ENCODE measurements around the gene SBNO2. TPM values are rescaled to one million over a fixed set of nuclear protein-coding genes. Genes with fewer than 3 reads are reported as not detected.

The SBNO2 gene
- total and polyA plus RNA-seq, 2 of the 4 experiments (the other 2 are of a cell fraction): 13.4 to 40.5 TPM

- no peak overlapping the region for H3K4me2 ChIP-seq (ENCODE audit: low read depth, low read length)
- H3K9me3 ChIP-seq (ENCODE audit: control insufficient read depth, insufficient read depth, low read length): no peaks in the 10 kb centered on the region; the same call in 1 of the 2 replicates
- TF ChIP-seq BHLHE40 (IDR thresholded peaks at IDR 0.05; ENCODE audit: low read depth, low read length) (no peak), RFX5 (IDR thresholded peaks at IDR 0.05; ENCODE audit: low read depth, low read length) (no peak), CEBPB (IDR thresholded peaks at IDR 0.05; ENCODE audit: low read depth, low read length) (no peak), MXI1 (IDR thresholded peaks at IDR 0.05; ENCODE audit: borderline replicate concordance, low read depth, low read length) (no peak), RCOR1 (IDR thresholded peaks at IDR 0.05; ENCODE audit: insufficient replicate concordance, low read length) (no peak), MAFK (IDR thresholded peaks at IDR 0.05; ENCODE audit: low read depth, low read length) (no peak), NFE2L2 (IDR thresholded peaks at IDR 0.05; ENCODE audit: low read depth, low read length) (no peak), CTCF (conservative IDR thresholded peaks at IDR 0.05; ENCODE audit: low read depth, low read length) (no peak), CHD1 (IDR thresholded peaks at IDR 0.05; ENCODE audit: low read depth, low read length) (no peak), POLR2A (IDR thresholded peaks at IDR 0.05; ENCODE audit: low read depth, low read length) (no peak), MAZ (IDR thresholded peaks at IDR 0.05; ENCODE audit: borderline replicate concordance, low read depth, low read length) (no peak), SMC3 (IDR thresholded peaks at IDR 0.05; ENCODE audit: low read depth, low read length) (no peak), FOS (IDR thresholded peaks at IDR 0.05; ENCODE audit: low read depth, low read length) (no peak), RAD21 (IDR thresholded peaks at IDR 0.05; ENCODE audit: low read length) (no peak), ELK1 (IDR thresholded peaks at IDR 0.05; ENCODE audit: borderline replicate concordance, low read depth, low read length) (no peak), USF2 (IDR thresholded peaks at IDR 0.05; ENCODE audit: low read depth, low read length) (no peak)
- no peak overlapping the region for H4K91ac ChIP-seq (ENCODE audit: insufficient read depth, low read depth, low read length)
- H2AK5ac ChIP-seq (ENCODE audit: low read depth, low read length): peak overlapping the region; percentile 9; the same call in 1 of the 2 replicates
- no peak overlapping the region for H3K23ac ChIP-seq (ENCODE audit: low read depth, low read length)
- no peaks in the 10 kb centered on the region for H3K9me1 ChIP-seq (ENCODE audit: insufficient read depth, low read length)
- no peak overlapping the region for H4K5ac ChIP-seq (ENCODE audit: low read depth, low read length)
- H3K36me3 ChIP-seq (ENCODE audit: control insufficient read depth, insufficient read depth, low read length): no peaks in the 10 kb centered on the region
- H3K14ac ChIP-seq (replicated peaks; ENCODE audit: low read depth, low read length): no peak overlapping the region
- H3K18ac ChIP-seq (ENCODE audit: low read depth, low read length): no peak overlapping the region
- no peaks in the 10 kb centered on the region for H3K79me1 ChIP-seq (ENCODE audit: low read depth in 1 of 2, low read length in 2 of 2)
- BruUV-seq (replicated peaks): no TSS peak
- H3K56ac ChIP-seq (ENCODE audit: extremely low read depth, insufficient read depth, low read length): no peak overlapping the region
- ChIA-PET POLR2A (ENCODE audit: unreplicated experiment) (no interaction called here), CTCF (no interaction called here)
- no peak overlapping the region for H2BK15ac ChIP-seq (ENCODE audit: low read depth, low read length)
- no peak overlapping the region for H4K8ac ChIP-seq (ENCODE audit: low read depth in 2 of 2, low read length in 2 of 2)
- intact Hi-C loops (cut with micrococcal nuclease): no loop called here
- H2BK120ac ChIP-seq (ENCODE audit: low read depth, low read length): no peak overlapping the region
- H3K4me3 ChIP-seq (ENCODE audit: insufficient read depth, low read depth, low read length): no peak overlapping the region
- no peak overlapping the region for H3K4ac ChIP-seq (ENCODE audit: low read depth, low read length)
- ATAC-seq (ENCODE audit: low read depth): no peak
- H3K27me3 ChIP-seq (ENCODE audit: control insufficient read depth, insufficient read depth, low read length): peaks cover 37% of the 10 kb centered on the region
- no peak overlapping the region for H3K9ac ChIP-seq (ENCODE audit: low read depth, low read length)
- WGBS, 2 experiments (ENCODE audit: extremely low coverage in 2 of 2, insufficient read length in 1 of 2): 60% methylated on average over 1 of the region's 17 CpGs; no CpG with 5 or more reads in 1 of the 2 experiments
- in situ Hi-C loops (cut with MboI; ENCODE audit: low sequenced_read_pairs): no loop called here
- H2BK20ac ChIP-seq (ENCODE audit: low read depth, low read length): no peak overlapping the region
- peaks cover 3% of the 10 kb centered on the region; the same call in 1 of the 2 replicates for H3K4me1 ChIP-seq (ENCODE audit: control insufficient read depth, insufficient read depth, low read length)
- H3K27ac ChIP-seq (ENCODE audit: insufficient read depth, low read length): no peak overlapping the region
- no peak for DNase-seq
- H4K20me1 ChIP-seq (ENCODE audit: insufficient read depth, low read length): peaks cover 6% of the 10 kb centered on the region; the same call in 1 of the 2 replicates
- peak overlapping the region; percentile 81 for H2AFZ ChIP-seq (replicated peaks; ENCODE audit: low read length, poor library complexity)
- no peak overlapping the region for H2AK9ac ChIP-seq (replicated peaks; ENCODE audit: low read depth, low read length, poor library complexity)
- H2BK5ac ChIP-seq (ENCODE audit: low read depth, low read length, poor library complexity, severe bottlenecking): no peak overlapping the region
- dilution Hi-C loops (cut with HindIII; ENCODE audit: low sequenced_read_pairs, unreplicated experiment): no loop called here
These were observed 107.8 kb downstream of the SBNO2 start for GRCh38 chr19:1066251-1066747.

Measured in IMR-90 (cell line).